GM12892 (cell line): ENCODE results near the gene CDSN.

Experiments used
- POLR2A ChIP-seq: IDR thresholded peaks from 2 replicates; pipeline ENCODE4 v1.6.1; 2011; ENCODE audit warnings: low read depth, low read length, control low read depth
- POLR2AphosphoS5 ChIP-seq: IDR thresholded peaks from 2 replicates; pipeline ENCODE4 v1.6.1; 2011; ENCODE audit warnings: low read depth, low read length, control low read depth

GRCh38 chr6:31144296-31144969, 24.2 kb upstream of the CDSN start:
- TF ChIP-seq POLR2A (no peak), POLR2AphosphoS5 (no peak)
